MM.1S (cell line): ENCODE measurements around the gene KRT31.
"Not testable (repeated sequence)": the region's sequence is repeated elsewhere in the genome, so short reads cannot be mapped to it uniquely, and the experiment has no call there.

Experiments used
- EZH2 ChIP-seq: fragments of 300-600 bp; sonication (generic); optimal IDR thresholded peaks from 2 replicates; pipeline ENCODE3; 2017; ENCODE audit warnings: low read depth, mild to moderate bottlenecking, antibody characterized with exemption, low read length, mixed read lengths
- EZH2phosphoT487 ChIP-seq: fragments of 300-600 bp; sonication (generic); IDR thresholded peaks from 2 replicates; pipeline ENCODE4 v1.6.1; 2018; ENCODE audit warnings: antibody characterized with exemption, low read length
- TF ChIP-seq, protein P1 (sequence below): fragments of 300-600 bp; sonication (generic); IDR thresholded peaks from 2 replicates; pipeline ENCODE4 v1.5.1; 2016; ENCODE audit warnings: antibody characterized with exemption, low read length, mixed read lengths

GRCh38 chr17:41422586-41422985, 25.2 kb upstream of the KRT31 start:
- TF ChIP-seq, protein P1, sequence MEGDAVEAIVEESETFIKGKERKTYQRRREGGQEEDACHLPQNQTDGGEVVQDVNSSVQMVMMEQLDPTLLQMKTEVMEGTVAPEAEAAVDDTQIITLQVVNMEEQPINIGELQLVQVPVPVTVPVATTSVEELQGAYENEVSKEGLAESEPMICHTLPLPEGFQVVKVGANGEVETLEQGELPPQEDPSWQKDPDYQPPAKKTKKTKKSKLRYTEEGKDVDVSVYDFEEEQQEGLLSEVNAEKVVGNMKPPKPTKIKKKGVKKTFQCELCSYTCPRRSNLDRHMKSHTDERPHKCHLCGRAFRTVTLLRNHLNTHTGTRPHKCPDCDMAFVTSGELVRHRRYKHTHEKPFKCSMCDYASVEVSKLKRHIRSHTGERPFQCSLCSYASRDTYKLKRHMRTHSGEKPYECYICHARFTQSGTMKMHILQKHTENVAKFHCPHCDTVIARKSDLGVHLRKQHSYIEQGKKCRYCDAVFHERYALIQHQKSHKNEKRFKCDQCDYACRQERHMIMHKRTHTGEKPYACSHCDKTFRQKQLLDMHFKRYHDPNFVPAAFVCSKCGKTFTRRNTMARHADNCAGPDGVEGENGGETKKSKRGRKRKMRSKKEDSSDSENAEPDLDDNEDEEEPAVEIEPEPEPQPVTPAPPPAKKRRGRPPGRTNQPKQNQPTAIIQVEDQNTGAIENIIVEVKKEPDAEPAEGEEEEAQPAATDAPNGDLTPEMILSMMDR: not testable (repeated sequence)
- TF ChIP-seq EZH2, EZH2phosphoT487: not testable (repeated sequence)
